Activated naive CD8-positive, alpha-beta T cell treated with anti-CD3 and anti-CD28 coated beads, Interleukin-2, amount 50 U/mL, for 24 hours (primary cell): ENCODE measurements around the gene CYP27C1.

Experiments used
- ATAC-seq: fragments of 150-1000 bp; cut with Tn5 transposase; one replicate; pipeline ENCODE4 v1.10.0; 2021
- DNase-seq: peaks from one replicate; pipeline ENCODE4 v3.0.0; 2021
- H3K27ac Mint-ChIP-seq: one replicate; pipeline ENCODE4 v1.8.0; 2021; ENCODE audit warnings: mild to moderate bottlenecking, mixed read lengths
- H3K27me3 Mint-ChIP-seq: one replicate; pipeline ENCODE4 v1.8.0; 2021; ENCODE audit warnings: mixed read lengths
- H3K36me3 Mint-ChIP-seq: one replicate; pipeline ENCODE4 v1.8.0; 2021; ENCODE audit warnings: low read depth, mixed read lengths
- H3K4me1 Mint-ChIP-seq: one replicate; pipeline ENCODE4 v1.8.0; 2021; ENCODE audit warnings: mixed read lengths
- H3K4me3 Mint-ChIP-seq: one replicate; pipeline ENCODE4 v1.8.0; 2021; ENCODE audit warnings: mild to moderate bottlenecking, moderate library complexity, mixed read lengths
- H3K9me3 Mint-ChIP-seq: one replicate; pipeline ENCODE4 v1.8.0; 2021; ENCODE audit warnings: mixed read lengths

Gene CYP27C1

GRCh38 chr2:127146071-127146725 lies 73.9 kb downstream of the CYP27C1 start:
- H3K9me3 Mint-ChIP-seq = no peaks in the 10 kb centered on the region
- no peak overlapping the region for H3K27ac Mint-ChIP-seq
- no peaks in the 10 kb centered on the region for H3K27me3 Mint-ChIP-seq
- no peak overlapping the region for H3K4me3 Mint-ChIP-seq
- no peaks in the 10 kb centered on the region for H3K36me3 Mint-ChIP-seq
- peaks cover 4% of the 10 kb centered on the region for H3K4me1 Mint-ChIP-seq
- ATAC-seq = no peak
- no peak for DNase-seq

GRCh38 chr2:127145280-127145895 lies 74.7 kb downstream of the CYP27C1 start:
- no peak for DNase-seq
- Mint-ChIP-seq H3K27me3 (no peaks in the 10 kb centered on the region), H3K4me1 (peaks cover 4% of the 10 kb centered on the region), H3K27ac (no peak overlapping the region), H3K36me3 (no peaks in the 10 kb centered on the region), H3K9me3 (no peaks in the 10 kb centered on the region), H3K4me3 (no peak overlapping the region)
- ATAC-seq = no peak

GRCh38 chr2:127143841-127144782 lies 76.0 kb downstream of the CYP27C1 start:
- Mint-ChIP-seq H3K27ac (no peak overlapping the region), H3K4me3 (no peak overlapping the region), H3K9me3 (no peaks in the 10 kb centered on the region), H3K4me1 (peaks cover 7% of the 10 kb centered on the region), H3K27me3 (no peaks in the 10 kb centered on the region), H3K36me3 (no peaks in the 10 kb centered on the region)
- DNase-seq (no peak), ATAC-seq (no peak)

- DNase-seq (no peak), ATAC-seq (no peak)
- Mint-ChIP-seq H3K9me3 (no peaks in the 10 kb centered on the region), H3K27me3 (no peaks in the 10 kb centered on the region), H3K4me1 (peaks cover 7% of the 10 kb centered on the region), H3K36me3 (no peaks in the 10 kb centered on the region), H3K4me3 (no peak overlapping the region), H3K27ac (no peak overlapping the region)
Measured at GRCh38 chr2:127142663-127143630, 77.2 kb downstream of the CYP27C1 start.

GRCh38 chr2:127140538-127140937 lies 79.6 kb downstream of the CYP27C1 start:
- Mint-ChIP-seq H3K27ac (no peak overlapping the region), H3K9me3 (no peaks in the 10 kb centered on the region), H3K36me3 (no peaks in the 10 kb centered on the region), H3K27me3 (no peaks in the 10 kb centered on the region), H3K4me1 (peaks cover 7% of the 10 kb centered on the region), H3K4me3 (no peak overlapping the region)
- ATAC-seq (no peak), DNase-seq (no peak)

GRCh38 chr2:127139766-127140165 lies 80.3 kb downstream of the CYP27C1 start:
- ATAC-seq = no peak
- Mint-ChIP-seq H3K9me3 (no peaks in the 10 kb centered on the region), H3K27ac (no peak overlapping the region), H3K4me1 (peaks cover 4% of the 10 kb centered on the region), H3K36me3 (no peaks in the 10 kb centered on the region), H3K27me3 (no peaks in the 10 kb centered on the region), H3K4me3 (no peak overlapping the region)
- DNase-seq = no peak

GRCh38 chr2:127138281-127138680 lies 81.8 kb downstream of the CYP27C1 start:
- no peak overlapping the region for H3K4me3 Mint-ChIP-seq
- no peak for DNase-seq
- no peaks in the 10 kb centered on the region for H3K9me3 Mint-ChIP-seq
- no peaks in the 10 kb centered on the region for H3K36me3 Mint-ChIP-seq
- no peak for ATAC-seq
- peaks cover 4% of the 10 kb centered on the region for H3K4me1 Mint-ChIP-seq
- no peak overlapping the region for H3K27ac Mint-ChIP-seq
- H3K27me3 Mint-ChIP-seq = no peaks in the 10 kb centered on the region

- Mint-ChIP-seq H3K27me3 (no peaks in the 10 kb centered on the region), H3K9me3 (no peaks in the 10 kb centered on the region), H3K4me1 (peaks cover 4% of the 10 kb centered on the region), H3K27ac (no peak overlapping the region), H3K4me3 (no peak overlapping the region), H3K36me3 (no peaks in the 10 kb centered on the region)
- DNase-seq = no peak
- no peak for ATAC-seq
Measured at GRCh38 chr2:127137741-127138140, 82.4 kb downstream of the CYP27C1 start.

GRCh38 chr2:127137225-127137624 lies 82.9 kb downstream of the CYP27C1 start:
- peaks cover 4% of the 10 kb centered on the region for H3K4me1 Mint-ChIP-seq
- H3K36me3 Mint-ChIP-seq = no peaks in the 10 kb centered on the region
- DNase-seq = no peak
- H3K27ac Mint-ChIP-seq = no peak overlapping the region
- ATAC-seq = no peak
- no peaks in the 10 kb centered on the region for H3K9me3 Mint-ChIP-seq
- no peaks in the 10 kb centered on the region for H3K27me3 Mint-ChIP-seq
- no peak overlapping the region for H3K4me3 Mint-ChIP-seq

GRCh38 chr2:127134833-127135830 lies 85.0 kb downstream of the CYP27C1 start:
- DNase-seq (no peak), ATAC-seq (no peak)
- Mint-ChIP-seq H3K4me3 (no peak overlapping the region), H3K27me3 (no peaks in the 10 kb centered on the region), H3K9me3 (no peaks in the 10 kb centered on the region), H3K36me3 (no peaks in the 10 kb centered on the region), H3K27ac (no peak overlapping the region), H3K4me1 (peaks cover 4% of the 10 kb centered on the region)

- H3K4me3 Mint-ChIP-seq = no peak overlapping the region
- H3K27me3 Mint-ChIP-seq = no peaks in the 10 kb centered on the region
- H3K9me3 Mint-ChIP-seq = no peaks in the 10 kb centered on the region
- H3K4me1 Mint-ChIP-seq = no peaks in the 10 kb centered on the region
- H3K36me3 Mint-ChIP-seq = no peaks in the 10 kb centered on the region
- ATAC-seq (no peak), DNase-seq (no peak)
- no peak overlapping the region for H3K27ac Mint-ChIP-seq
Measured at GRCh38 chr2:127134235-127134634, 85.9 kb downstream of the CYP27C1 start.
